Peyer's patch (tissue), 4 donors: Measurements from ENCODE around the gene ROR1. TPM values are rescaled to one million over a fixed set of nuclear protein-coding genes. Genes with fewer than 3 reads are reported as not detected.

ENCODE experiments used
- DNase-seq, 3 donors: peaks; one replicate each; pipeline ENCODE4 v3.0.0-alpha.2; 2017 to 2019
- H3K27ac ChIP-seq, 4 donors: fragments of 200-600 bp; sonication (generic); one replicate each; pipeline ENCODE4 v1.5.1; 2016 to 2019
- H3K27me3 ChIP-seq, 2 donors: fragments of 200-600 bp; sonication (generic); one replicate each; pipeline ENCODE4 v1.5.1; 2019
- H3K36me3 ChIP-seq, 3 donors: fragments of 200-600 bp; sonication (generic); one replicate each; pipeline ENCODE4 v1.5.1; 2016 to 2019
- H3K4me1 ChIP-seq, 4 donors: fragments of 200-600 bp; sonication (generic); one replicate each; pipeline ENCODE4 v1.5.1; 2016 to 2019
- H3K4me3 ChIP-seq, 4 donors: fragments of 200-600 bp; sonication (generic); 1 replicate in 3 of 4; 2 replicates in 1 of 4; pipeline ENCODE4 v1.5.1; 2016 to 2019; ENCODE audit warnings: mild to moderate bottlenecking in 1 of 4
- H3K9me3 ChIP-seq, 4 donors: fragments of 200-600 bp; sonication (generic); one replicate each; pipeline ENCODE4 v1.5.1; 2016 to 2019; ENCODE audit warnings: mild to moderate bottlenecking in 1 of 4
- POLR2A ChIP-seq, 2 donors: fragments of 450-650 bp; IDR thresholded peaks; one replicate each; pipeline ENCODE4 v1.5.1; 2017; ENCODE audit warnings: antibody characterized with exemption in 2 of 2, mild to moderate bottlenecking in 2 of 2, moderate library complexity in 2 of 2
- total RNA-seq, 4 donors: library from RNA; depleted of rRNA; stranded (reverse); fragments of >200 nt; gene quantifications; one replicate each; pipeline ENCODE4 v1.1.0, GENCODE V29; 2016
- TF ChIP-seq, protein P1 (sequence below), 6 experiments: fragments of 450-650 bp in 4 of 6; fragments of 200-600 bp in 2 of 6; sonication (generic) in 1 of 6; IDR thresholded peaks; one replicate each; pipeline ENCODE4 v1.5.1; 2017 to 2019; ENCODE audit warnings: antibody characterized with exemption in 6 of 6, mild to moderate bottlenecking in 3 of 6, moderate library complexity in 1 of 6

The ROR1 gene
- total RNA-seq, 4 donors from 2014 or later: 1.2 to 7.4 (median 4.7) TPM

DNA sequence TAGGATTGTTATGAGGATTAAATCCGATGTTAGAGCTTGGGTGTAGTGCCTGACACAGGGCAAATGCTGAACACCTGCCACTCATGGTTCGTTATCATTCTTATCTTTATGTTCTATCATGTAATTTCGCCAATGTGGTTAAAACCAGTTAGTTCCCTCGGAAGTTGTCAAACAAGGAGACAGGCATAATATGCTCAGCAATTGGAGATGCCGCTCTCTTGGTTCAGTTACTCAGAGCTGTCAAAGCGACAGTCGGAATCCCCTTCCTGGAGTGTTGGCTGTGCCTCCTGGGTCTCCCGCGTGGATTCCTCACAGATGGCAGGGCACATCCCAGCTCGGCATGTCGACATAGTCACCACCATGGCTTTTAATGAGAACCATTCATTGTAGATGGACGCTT lies 192.2 kb downstream of the ROR1 start:
- no peak overlapping the region for H3K4me3 ChIP-seq
- DNase-seq: no peak
- no peak for TF ChIP-seq POLR2A (IDR thresholded peaks at IDR 0.05)
- TF ChIP-seq, protein P1, sequence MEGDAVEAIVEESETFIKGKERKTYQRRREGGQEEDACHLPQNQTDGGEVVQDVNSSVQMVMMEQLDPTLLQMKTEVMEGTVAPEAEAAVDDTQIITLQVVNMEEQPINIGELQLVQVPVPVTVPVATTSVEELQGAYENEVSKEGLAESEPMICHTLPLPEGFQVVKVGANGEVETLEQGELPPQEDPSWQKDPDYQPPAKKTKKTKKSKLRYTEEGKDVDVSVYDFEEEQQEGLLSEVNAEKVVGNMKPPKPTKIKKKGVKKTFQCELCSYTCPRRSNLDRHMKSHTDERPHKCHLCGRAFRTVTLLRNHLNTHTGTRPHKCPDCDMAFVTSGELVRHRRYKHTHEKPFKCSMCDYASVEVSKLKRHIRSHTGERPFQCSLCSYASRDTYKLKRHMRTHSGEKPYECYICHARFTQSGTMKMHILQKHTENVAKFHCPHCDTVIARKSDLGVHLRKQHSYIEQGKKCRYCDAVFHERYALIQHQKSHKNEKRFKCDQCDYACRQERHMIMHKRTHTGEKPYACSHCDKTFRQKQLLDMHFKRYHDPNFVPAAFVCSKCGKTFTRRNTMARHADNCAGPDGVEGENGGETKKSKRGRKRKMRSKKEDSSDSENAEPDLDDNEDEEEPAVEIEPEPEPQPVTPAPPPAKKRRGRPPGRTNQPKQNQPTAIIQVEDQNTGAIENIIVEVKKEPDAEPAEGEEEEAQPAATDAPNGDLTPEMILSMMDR (IDR thresholded peaks at IDR 0.05): no peak
- H3K9me3 ChIP-seq: no peaks in the 10 kb centered on the region
- H3K4me1 ChIP-seq: no peaks in the 10 kb centered on the region
- H3K27ac ChIP-seq: no peak overlapping the region
- no peaks in the 10 kb centered on the region for H3K36me3 ChIP-seq
- H3K27me3 ChIP-seq: no peaks in the 10 kb centered on the region

DNA sequence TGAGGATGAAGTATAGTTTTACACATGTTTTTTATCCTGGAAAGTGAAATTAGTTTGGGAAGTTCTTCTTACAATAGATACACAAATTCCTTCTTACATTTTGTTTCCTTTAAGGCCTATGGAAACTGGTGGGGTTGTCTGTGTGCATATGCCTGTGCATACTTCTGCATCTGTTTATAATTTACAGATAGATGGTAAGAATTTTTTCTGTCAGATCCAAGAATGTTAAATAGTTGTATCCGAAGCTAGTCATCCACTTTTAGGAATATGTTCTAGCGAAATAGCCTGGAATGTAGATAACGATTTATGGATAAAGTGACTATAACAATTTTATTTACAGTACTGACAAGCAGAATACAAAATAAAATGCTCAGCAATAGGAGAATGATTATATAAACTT lies 194.1 kb downstream of the ROR1 start:
- no peaks in the 10 kb centered on the region for H3K36me3 ChIP-seq
- no peaks in the 10 kb centered on the region for H3K27me3 ChIP-seq
- H3K9me3 ChIP-seq: no peaks in the 10 kb centered on the region
- no peaks in the 10 kb centered on the region for H3K4me1 ChIP-seq
- no peak for DNase-seq
- H3K4me3 ChIP-seq: no peak overlapping the region
- TF ChIP-seq POLR2A (IDR thresholded peaks at IDR 0.05): no peak
- TF ChIP-seq, protein P1 (IDR thresholded peaks at IDR 0.05): no peak
- no peak overlapping the region for H3K27ac ChIP-seq

DNA sequence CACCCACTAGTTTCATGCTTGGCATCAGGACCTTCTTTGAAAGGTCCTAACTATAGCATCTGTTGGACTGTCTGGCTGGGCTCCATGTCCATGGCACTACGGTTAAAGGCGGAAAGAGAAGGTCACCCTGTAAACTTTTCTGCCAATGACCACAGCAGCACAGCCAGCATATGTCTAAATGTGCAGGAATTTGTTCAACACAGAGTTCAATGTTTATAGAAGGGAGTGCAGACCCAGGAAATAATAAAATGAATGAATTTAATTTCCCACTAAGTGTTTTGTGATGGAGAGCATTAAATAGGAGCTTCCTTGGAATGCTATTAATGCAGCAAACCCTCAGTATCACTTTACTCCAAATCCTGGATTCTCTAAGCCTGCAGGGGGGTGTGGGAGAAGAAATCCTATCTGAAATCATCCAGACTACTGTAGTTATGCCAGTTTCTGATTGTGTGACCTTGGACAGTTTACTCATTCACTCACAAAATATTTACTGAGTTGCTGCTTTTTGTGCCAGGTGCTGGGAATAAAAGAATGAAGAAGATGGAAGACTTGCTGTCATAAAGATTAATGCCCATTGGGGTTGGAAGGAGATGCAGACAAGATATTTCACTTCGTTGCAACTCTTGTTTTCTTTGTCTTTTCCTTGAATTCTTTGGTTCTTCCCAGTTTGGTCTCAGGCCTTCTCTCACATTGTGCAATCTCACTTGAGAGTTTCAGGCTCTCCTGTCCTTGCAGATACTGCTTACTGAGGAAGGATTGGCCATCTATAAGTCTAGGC lies 195.0 kb downstream of the ROR1 start:
- Histone ChIP-seq H3K4me1 (no peaks in the 10 kb centered on the region), H3K27me3 (no peaks in the 10 kb centered on the region), H3K4me3 (no peak overlapping the region), H3K9me3 (no peaks in the 10 kb centered on the region), H3K36me3 (no peaks in the 10 kb centered on the region), H3K27ac (no peak overlapping the region)
- DNase-seq: no peak
- TF ChIP-seq, protein P1 (IDR thresholded peaks at IDR 0.05): no peak
- TF ChIP-seq POLR2A (IDR thresholded peaks at IDR 0.05): no peak

DNA sequence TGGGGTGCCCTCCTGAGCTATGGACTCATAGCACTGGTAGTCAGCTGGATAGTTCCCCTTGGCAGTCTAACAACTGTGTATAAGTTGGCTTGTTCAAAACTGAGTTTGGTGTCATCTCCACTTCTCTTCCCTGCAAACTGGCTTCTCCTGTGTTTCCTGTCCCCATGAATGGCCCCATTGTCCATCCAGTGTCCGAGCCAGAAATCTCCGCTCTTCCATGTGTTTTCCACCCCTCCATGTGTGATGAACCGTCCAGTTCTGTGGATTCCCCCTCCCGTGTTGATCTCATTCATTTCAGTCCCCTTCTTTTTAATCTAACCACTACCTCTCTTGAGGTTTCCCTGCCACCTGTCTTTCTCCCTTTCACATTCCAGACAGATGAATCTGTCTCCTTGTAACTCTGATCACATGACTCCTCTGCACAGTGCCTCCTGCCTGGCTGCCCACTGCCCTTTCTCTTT lies 195.7 kb downstream of the ROR1 start:
- H3K27me3 ChIP-seq: no peaks in the 10 kb centered on the region
- H3K4me3 ChIP-seq: no peak overlapping the region
- H3K36me3 ChIP-seq: no peaks in the 10 kb centered on the region
- no peaks in the 10 kb centered on the region for H3K4me1 ChIP-seq
- no peak for DNase-seq
- no peak overlapping the region for H3K27ac ChIP-seq
- TF ChIP-seq, protein P1 (IDR thresholded peaks at IDR 0.05): no peak
- TF ChIP-seq POLR2A (IDR thresholded peaks at IDR 0.05): no peak
- H3K9me3 ChIP-seq: no peaks in the 10 kb centered on the region

DNA sequence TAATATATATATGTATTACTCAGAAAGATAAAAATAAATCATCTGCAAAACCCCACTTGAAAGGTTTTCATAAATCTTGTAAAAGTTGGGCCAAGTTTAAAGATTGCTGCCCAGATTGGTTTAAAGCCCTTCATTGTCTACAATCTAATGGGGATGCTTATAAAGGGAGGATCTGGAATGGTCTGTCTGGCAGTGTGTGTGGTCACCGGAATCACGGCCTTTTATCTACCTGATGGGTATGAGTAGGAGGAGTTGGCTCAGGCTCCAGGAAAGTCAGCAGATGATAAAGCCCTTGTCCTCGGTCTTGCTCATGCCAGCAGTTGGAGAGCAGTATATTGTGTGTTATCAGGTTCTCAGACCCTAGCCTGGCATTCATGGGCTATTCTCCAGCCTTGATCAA lies 197.7 kb downstream of the ROR1 start:
- H3K36me3 ChIP-seq: no peaks in the 10 kb centered on the region
- H3K27ac ChIP-seq: no peak overlapping the region
- DNase-seq: no peak
- no peaks in the 10 kb centered on the region for H3K27me3 ChIP-seq
- H3K4me3 ChIP-seq: no peak overlapping the region
- H3K9me3 ChIP-seq: no peaks in the 10 kb centered on the region
- no peak for TF ChIP-seq POLR2A (IDR thresholded peaks at IDR 0.05)
- TF ChIP-seq, protein P1 (IDR thresholded peaks at IDR 0.05): no peak
- H3K4me1 ChIP-seq: no peaks in the 10 kb centered on the region
